GM18507 (cell line): Measurements from ENCODE around the gene TGFBR3L.
A peak's percentile ranks its signal among the peaks of the same experiment; 100 is the strongest.
"Not testable (repeated sequence)": the region's sequence is repeated elsewhere in the genome, so short reads cannot be mapped to it uniquely, and the experiment has no call there.

Experiments
- DNase-seq: peaks from one replicate; pipeline ENCODE4 v3.0.0; 2011; ENCODE audit warnings: low read depth; ENCODE audit not compliant: insufficient read length; ENCODE audit errors: extremely low spot score
- FAIRE-seq: peaks from 2 replicates; lab custom pipeline; 2011; peaks lifted over from hg19 to GRCh38; lab: Jason Lieb, UNC

TGFBR3L gene

GRCh38 chr19:7942981-7943443 lies 28.4 kb downstream of the TGFBR3L start:
- DNase-seq (no peak), FAIRE-seq (no peak)

- FAIRE-seq: peak; percentile 100
- DNase-seq: peak; percentile 92
These were observed 29.0 kb downstream of the TGFBR3L start, which contains the start of gene TIMM44 for GRCh38 chr19:7943444-7944176. TIMM44 (minus strand) TSS chr19:7943666; CDS start chr19:7943651, 15 bp downstream.

- DNase-seq (peak; percentile 54), FAIRE-seq (no peak)
These were observed 29.6 kb downstream of the TGFBR3L start for GRCh38 chr19:7944177-7944761.

GRCh38 chr19:7947939-7948338 lies 33.3 kb downstream of the TGFBR3L start:
- DNase-seq: no peak
- no peak for FAIRE-seq

- no peak for DNase-seq
- FAIRE-seq: no peak
These were observed 38.4 kb downstream of the TGFBR3L start for GRCh38 chr19:7953060-7953459.

- no peak for DNase-seq
- no peak for FAIRE-seq
These were observed 38.9 kb downstream of the TGFBR3L start for GRCh38 chr19:7953576-7953975.

GRCh38 chr19:7955696-7956095 lies 41.1 kb downstream of the TGFBR3L start:
- DNase-seq (no peak), FAIRE-seq (no peak)

- DNase-seq (no peak), FAIRE-seq (no peak)
These were observed 44.6 kb downstream of the TGFBR3L start for GRCh38 chr19:7959211-7959610.

GRCh38 chr19:7961082-7961481 lies 46.5 kb downstream of the TGFBR3L start:
- not testable (repeated sequence) for FAIRE-seq

GRCh38 chr19:7961920-7962626 lies 47.4 kb downstream of the TGFBR3L start:
- DNase-seq (no peak), FAIRE-seq (no peak)

More at GRCh38 chr19:7961082-7961481, 46.5 kb downstream of the TGFBR3L start:
- DNase-seq: not testable (repeated sequence)

- DNase-seq (no peak), FAIRE-seq (no peak)
These were observed 48.1 kb downstream of the TGFBR3L start for GRCh38 chr19:7962644-7963268.

GRCh38 chr19:7963566-7963965 lies 48.9 kb downstream of the TGFBR3L start:
- FAIRE-seq (no peak), DNase-seq (no peak)

- no peak for DNase-seq
- FAIRE-seq: no peak
These were observed 50.7 kb downstream of the TGFBR3L start for GRCh38 chr19:7965259-7965841.

GRCh38 chr19:7965921-7966665 lies 51.5 kb downstream of the TGFBR3L start:
- FAIRE-seq (no peak), DNase-seq (no peak)

- DNase-seq: no peak
- no peak for FAIRE-seq
These were observed 53.6 kb downstream of the TGFBR3L start for GRCh38 chr19:7968008-7968795.
